ENCODE results near the gene FCHO1.
A peak's percentile ranks its signal among the peaks of the same experiment; 100 is the strongest.
"Not testable (repeated sequence)": the region's sequence is repeated elsewhere in the genome, so short reads cannot be mapped to it uniquely, and the experiment has no call there.

Gene FCHO1

DNA sequence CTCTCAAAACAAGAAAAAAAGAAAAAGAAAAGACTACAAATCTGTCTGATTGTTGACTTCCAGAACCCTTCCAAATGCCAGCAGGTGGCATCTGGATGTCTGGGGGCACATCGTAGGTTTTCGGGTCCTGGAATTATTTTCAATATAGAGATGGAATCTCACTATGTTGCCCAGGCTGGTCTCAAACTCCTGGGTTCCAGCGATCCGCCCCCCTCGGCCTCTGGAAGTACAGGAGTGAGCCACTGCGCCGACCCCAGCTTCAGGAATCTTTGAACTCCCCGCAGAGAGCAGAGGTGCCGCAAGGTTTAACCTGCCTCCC is 43.1 kb downstream of the FCHO1 start:
- DNase-seq (no peak), ATAC-seq (no peak)

DNA sequence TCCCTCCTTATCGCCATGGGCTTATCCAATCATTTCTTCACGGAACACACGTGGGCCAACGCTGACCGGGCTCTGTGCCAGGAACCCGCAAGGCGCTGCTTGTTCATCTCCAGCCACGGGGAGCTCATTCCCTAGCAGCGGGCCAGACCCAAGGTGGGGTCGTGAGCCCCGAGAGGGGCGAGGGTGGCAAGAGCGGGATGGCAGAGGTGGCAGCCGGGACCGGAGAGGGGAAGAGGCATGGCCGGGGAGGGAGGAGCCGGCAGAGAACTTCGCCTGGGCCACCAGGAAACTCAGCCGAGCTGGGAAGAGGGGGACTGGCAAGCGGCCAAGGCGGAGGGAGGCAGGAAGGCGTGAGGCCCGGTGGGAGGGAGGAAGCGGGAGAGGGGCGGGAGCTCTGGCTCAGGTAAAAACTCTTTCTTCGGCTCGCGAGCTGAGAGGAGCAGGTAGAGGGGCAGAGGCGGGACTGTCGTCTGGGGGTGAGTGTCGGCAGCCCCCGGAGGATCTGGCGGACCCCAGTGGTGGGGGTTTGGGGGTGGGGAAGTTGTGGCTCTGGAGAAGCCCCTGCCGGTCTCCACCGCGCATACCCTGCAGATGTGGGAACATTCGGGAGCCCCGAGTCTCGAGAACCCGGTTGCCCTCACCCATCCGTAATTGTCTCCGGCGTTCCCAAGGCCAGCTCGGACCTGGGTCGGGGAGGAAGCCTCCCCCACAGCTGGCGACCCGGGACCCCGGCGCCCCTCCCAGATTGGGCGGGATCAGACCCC is 43.6 kb downstream of the FCHO1 start, which contains the start of gene B3GNT3:
TSS of gene B3GNT3 (plus strand) at position 408 of the 764 bp plus-strand sequence. CDS start 12,670 bp downstream, outside the sequence.
- ATAC-seq, result no peak
- DNase-seq, result no peak

DNA sequence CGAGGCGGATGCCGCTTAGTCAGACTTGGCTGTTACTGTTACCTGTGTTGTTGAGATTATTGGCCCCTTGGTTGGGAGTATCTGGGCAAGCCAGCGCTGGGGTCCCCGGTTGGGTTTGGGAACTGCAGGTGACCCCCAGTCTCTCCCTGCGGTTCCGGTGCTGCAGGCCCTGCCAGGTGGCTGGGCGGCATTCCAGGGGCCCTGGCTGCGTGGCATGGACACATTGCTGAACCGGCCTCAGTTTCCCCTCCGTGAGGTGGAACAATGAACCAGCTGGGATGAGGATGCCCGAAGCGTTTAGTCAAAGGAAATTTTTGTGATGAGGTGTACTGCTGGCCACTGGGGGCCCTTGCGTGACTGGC is 44.2 kb downstream of the FCHO1 start:
- DNase-seq (no peak), ATAC-seq (no peak)

DNA sequence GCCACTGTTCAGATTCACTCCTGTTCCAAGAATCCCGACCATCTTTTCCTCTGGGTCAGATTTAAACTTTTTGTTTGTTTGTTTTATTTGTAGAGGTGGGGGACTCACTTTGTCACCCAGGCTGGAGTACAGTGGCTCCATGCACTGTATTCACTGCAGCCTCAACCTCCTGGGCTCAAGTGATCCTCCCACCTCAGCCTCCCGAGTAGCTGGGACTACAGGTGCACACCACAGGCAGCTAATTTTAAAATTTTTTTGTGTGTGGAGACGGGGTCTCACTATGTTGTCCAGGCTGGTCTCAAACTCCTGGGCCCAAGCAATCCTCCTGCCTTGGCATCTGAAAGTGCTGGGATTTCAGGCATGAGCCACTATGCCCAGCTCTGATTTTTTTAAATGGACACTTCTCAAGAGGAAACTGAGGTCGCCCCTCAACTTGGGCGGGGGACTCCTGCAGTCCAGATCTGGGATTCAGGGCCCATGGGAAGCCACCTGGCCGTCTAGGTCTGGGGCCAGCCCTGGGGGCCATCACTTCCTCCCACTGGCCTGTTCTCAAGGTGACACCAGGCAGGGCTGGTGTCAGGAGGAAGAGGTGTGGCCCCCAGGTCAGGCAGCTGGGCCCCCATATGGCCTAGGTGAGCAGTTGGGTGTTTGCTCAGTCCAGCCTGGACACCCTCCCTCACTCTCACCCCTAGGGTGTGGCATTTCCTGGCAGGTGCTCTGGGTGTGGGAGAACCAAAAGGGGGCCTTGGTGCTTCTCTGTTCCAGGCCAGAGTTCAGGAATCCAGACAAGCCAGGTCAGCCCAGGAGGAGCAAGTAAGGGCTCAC is 44.9 kb downstream of the FCHO1 start:
- ATAC-seq (no peak), DNase-seq (no peak)

DNA sequence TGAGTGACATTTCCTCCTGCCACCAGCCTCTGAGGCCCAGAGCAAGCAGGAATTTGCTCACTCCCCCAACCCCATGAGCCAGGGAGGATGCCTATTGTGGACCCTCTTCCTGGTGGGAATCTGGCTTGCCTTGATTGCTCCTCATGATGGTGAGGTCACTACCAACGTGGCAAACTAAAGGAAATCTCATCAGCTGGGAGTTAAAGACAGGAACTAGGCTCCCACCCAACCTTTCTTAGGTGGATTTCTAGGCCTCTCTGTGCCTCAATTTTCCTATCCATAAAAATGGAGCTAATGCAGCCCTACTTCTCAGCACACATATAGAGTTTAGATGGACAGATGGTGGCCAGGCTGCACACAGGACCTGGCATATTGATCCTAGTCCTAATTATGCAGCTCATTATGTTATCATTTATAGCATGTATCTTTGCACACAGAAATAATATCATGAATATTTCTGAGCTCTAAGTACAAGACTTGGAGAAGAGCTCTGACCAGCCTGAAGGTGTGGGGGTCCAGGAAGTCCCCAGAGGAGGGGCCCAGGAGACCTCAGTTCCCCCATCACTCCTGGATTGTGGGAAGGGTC is 45.7 kb downstream of the FCHO1 start:
- no peak for DNase-seq
- ATAC-seq, result no peak

DNA sequence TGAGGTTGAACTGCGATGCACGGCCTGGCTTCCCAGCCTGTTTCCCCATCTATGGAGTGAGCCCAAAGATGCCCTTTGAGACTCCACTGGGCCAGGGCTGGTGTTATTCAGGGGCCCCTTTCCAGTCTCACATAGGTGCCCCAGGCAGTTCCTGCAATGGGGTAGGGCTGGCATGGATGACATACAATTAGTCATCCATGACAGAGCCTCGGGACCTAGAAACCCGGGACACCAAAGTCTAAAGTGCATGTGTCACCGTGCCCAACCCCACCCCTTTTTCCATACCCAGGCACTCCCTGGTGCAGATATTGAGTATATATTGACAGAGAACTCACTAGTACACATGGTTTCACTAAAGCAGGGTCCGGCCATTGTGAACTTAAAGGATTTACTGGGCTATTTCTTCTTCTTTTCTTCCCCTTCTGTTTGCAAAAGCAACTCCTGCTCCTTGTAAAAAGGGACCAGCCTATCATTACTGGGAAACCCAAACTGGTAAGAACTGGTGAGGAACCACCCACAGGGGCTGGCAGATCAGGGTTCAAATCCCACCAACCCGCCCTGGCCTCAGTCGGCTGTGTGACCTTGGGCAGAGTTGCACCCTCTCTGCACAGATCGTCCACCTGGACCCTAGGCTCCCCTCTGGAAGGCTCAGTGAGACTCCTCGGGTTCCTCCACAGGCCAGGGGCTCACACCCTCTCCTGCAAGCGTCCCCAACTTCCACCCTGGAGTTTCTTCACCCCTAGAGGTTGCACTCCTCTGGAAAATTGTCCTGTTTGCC is 46.3 kb downstream of the FCHO1 start:
- peak; percentile 98 for ATAC-seq
- peak; percentile 75 for DNase-seq

DNA sequence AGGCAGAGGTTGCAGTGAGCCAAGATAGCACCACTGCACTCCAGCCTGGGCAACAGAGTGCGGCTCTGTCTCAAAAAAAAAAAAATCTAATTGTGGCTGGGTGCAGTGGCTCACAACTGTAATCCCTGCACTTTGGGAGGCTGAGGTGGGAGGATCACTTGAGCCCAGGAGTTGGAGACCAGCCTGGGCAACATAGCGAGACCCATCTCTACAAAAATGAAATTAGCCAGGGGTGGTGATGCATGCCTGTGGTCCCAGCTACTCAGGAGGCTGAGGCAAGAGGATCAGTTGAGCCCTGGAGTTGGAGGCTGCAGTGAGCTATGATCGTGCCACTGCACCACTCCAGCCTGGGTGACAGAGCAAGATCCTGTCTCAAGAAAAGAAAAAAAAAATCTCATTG is 47.3 kb downstream of the FCHO1 start:
- not testable (repeated sequence) for ATAC-seq, DNase-seq

DNA sequence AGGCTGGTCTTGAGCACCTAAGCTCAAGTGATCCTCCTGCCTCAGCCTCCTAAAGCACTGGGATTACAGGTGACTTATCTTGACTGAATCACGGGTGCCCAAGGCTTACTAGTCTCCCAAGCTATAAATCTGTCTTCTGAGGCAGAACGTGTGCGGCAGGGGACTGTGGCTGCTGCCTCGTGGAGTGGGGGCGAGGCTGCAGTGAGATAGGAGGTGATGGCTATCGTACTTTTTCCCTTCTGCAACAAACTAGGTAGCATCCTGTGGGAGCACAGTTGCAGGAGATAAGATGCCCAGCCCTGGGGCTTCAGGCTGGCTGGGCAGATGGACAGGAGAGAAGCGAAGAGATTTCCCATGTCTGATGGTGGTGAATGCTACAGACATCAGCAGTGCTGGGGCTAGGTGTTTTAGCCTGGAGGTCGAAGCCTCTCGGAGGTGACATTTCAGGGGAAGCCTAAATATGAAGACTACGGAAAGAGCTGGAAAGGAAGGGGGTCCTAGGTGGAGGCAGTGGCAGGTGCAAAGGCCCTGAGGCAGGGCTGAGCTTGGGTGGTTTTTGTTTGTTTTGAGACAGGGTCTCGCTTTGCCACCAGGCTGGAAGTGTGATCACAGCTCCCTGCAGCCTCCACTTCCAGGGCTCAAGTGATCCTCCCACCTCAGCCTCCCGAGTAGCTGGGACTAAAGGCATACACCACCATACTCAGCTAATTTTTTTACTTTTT is 51.0 kb downstream of the FCHO1 start:
- no peak for DNase-seq
- no peak for ATAC-seq

DNA sequence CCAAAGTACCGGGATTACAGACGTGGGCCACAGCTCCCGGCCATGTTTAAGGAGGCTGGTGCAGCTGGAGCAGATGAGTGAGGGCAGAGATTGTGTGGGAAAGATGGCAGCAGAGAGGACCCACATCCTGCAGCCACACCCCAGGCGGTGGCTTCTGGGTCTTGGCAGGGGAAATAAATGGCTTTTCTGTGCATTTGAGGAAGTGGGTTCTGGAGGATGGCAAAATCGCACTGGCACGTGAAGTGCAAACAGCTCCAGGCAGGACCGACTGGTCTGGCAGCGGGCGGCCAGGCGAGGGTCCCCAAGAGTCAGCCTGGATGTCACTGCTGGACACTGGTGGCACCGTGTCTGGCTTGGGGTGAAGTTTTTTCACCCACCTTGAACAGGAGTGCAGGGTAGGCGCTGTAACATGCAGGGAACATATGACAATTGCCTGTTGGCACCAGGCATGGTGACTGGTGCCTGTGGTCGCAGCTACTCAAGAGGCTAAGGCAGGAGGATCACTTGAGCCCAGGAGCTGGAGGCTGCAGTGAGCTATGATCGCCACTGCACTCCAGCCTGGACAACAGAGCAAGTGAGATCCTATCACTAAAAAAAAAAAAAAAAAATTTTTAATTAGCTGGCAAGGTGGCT is 52.1 kb downstream of the FCHO1 start:
- no peak for DNase-seq
- ATAC-seq, result no peak

DNA sequence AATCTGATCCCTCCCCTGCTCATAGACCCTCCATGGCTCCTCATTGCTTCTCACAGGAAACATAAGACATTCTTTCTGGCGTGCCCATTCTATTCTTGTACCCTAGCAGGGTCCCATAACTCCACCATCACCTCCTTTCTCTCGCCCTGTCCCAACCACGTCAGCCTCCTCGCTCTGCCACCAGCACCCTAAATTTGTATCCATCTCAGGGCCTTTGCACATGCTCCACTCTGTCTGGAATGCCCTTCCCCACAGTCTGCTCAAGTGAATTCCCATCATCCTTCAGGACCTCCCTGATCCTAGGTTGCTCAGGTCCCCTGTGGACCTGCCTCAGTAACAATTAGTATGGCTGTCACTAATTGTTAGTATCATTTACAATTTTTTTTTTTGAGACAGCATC is 54.1 kb downstream of the FCHO1 start:
- no peak for ATAC-seq
- no peak for DNase-seq

DNA sequence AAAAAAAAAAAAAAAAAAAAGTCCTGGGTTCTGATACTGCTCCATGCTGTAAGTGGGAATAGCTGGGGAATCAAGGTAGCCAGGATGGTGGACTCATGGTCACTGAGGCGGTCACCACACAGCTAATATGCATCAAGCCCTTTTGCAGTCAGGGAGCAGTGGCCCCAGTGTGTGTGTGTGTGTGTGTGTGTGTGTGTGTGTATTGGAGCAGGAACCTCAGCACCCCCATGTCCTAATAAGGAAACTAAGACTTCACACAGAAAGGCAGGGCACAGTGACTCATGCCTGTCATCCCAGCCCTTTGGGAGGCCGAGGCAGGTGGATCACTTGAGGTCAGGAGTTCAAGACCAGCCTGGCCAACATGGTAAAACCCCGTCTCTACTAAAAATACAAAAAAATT is 55.7 kb downstream of the FCHO1 start:
- DNase-seq (no peak), ATAC-seq (no peak)

DNA sequence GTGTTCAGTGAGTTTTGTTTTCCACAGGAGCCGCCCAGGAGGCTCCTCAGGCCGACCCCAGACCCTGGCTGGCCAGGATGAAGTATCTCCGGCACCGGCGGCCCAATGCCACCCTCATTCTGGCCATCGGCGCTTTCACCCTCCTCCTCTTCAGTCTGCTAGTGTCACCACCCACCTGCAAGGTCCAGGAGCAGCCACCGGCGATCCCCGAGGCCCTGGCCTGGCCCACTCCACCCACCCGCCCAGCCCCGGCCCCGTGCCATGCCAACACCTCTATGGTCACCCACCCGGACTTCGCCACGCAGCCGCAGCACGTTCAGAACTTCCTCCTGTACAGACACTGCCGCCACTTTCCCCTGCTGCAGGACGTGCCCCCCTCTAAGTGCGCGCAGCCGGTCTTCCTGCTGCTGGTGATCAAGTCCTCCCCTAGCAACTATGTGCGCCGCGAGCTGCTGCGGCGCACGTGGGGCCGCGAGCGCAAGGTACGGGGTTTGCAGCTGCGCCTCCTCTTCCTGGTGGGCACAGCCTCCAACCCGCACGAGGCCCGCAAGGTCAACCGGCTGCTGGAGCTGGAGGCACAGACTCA is 56.5 kb downstream of the FCHO1 start:
- DNase-seq (no peak), ATAC-seq (no peak)

DNA sequence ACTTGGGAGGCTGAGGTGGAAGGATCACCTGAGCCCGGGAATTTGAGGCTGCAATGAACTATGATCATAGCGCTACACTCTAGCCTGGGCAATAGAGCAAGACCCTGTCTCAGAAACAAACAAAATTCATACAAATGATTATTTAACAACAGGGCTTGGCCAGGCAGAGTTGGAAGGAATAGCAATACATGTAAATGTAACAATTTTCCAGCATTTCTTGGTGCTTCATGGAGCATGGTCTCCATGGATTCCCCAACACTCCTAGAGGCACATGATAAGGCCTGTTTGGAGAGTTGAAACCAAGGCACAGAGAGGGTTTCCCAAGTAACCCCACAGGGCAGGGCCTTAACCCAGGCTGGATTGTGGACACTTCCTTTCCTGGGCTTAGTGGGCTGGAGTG is 59.8 kb downstream of the FCHO1 start:
- DNase-seq (no peak), ATAC-seq (no peak)

DNA sequence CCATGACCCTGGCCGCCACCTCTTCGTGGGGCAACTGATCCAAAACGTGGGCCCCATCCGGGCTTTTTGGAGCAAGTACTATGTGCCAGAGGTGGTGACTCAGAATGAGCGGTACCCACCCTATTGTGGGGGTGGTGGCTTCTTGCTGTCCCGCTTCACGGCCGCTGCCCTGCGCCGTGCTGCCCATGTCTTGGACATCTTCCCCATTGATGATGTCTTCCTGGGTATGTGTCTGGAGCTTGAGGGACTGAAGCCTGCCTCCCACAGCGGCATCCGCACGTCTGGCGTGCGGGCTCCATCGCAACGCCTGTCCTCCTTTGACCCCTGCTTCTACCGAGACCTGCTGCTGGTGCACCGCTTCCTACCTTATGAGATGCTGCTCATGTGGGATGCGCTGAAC is 60.4 kb downstream of the FCHO1 start:
- ATAC-seq (no peak), DNase-seq (no peak)

DNA sequence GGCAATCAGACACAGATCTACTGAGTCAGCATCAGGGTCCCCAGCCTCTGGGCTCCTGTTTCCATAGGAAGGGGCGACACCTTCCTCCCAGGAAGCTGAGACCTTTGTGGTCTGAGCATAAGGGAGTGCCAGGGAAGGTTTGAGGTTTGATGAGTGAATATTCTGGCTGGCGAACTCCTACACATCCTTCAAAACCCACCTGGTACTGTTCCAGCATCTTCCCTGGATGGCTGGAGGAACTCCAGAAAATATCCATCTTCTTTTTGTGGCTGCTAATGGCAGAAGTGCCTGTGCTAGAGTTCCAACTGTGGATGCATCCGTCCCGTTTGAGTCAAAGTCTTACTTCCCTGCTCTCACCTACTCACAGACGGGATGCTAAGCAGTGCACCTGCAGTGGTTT is 60.8 kb downstream of the FCHO1 start:
- DNase-seq, result no peak
- ATAC-seq, result no peak

DNA sequence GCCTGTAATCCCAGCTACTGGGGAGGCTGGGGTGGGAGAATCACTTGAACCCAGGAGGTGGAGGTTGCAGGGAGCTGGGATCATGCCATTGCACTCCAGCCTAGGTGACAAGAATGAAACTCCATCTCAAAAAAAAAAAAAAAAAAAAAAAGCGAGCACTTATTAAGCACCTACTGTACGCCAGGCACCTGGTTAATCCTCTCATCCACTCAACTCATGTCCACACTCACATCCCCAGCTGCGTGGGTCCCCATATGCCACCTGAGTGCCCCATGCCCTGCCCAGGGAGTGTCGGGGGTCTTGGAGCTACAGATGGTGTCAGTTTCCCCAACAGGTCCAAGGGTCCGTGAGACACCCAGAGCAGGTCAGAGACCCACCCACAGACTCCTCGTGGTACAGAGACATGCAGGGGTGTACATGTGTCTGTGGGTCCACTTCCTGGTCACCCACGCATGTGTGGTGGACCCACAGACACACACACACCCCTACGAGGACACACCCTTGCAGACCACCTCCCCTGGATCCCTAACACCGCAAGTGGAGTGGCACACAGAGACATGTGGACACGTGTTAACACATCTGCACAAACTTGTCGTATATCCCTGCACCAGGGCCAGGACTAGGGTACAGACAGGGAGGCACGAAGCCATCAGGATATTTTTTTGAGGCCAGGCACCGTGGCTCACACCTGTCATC is 66.5 kb downstream of the FCHO1 start:
- ATAC-seq (no peak), DNase-seq (no peak)

DNA sequence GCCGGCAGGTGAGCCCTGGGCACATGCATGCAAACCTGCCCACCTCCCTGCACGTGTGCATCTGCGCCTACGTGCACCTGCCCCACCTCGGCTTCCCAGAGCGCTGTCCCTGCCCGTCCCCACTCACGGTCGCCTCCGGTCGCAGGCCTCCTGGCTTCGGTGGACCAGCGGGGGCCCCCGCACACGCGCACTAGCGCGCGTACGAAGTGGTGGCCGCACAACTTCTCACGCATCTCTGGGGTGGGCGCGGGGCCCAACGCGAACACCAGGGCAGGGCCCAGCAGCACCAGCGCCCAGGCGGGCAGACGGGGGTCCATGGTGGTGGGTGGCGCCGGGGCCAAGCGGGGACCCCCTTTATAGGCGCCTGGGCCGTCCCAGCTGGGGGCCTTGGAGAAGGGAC is 69.9 kb downstream of the FCHO1 start, which contains the start of gene INSL3:
TSS of gene INSL3 (minus strand) at position 330 of the 400 bp plus-strand sequence. CDS start at position 317, 13 bp downstream.
- peak; percentile 8 for ATAC-seq
- no peak for DNase-seq

DNA sequence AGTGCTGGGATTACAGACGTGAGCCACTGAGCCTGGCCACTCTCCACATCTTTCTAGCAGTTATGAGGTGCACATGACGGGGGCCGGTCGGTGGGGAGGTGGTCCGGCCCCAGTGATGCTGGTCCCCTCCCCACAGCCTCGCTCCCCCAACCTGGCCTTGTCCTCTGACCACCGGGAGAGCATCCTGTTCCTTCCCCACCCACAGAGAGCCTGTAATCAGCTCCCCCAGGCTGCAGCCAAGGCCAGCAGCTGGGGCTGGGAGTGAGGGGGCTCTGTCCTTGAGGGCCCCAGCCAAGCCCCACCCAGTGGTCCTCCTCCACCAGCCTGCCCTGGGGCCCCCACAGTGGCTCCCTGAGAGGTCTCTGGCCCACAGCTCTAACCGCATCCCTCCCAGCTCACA is 73.1 kb downstream of the FCHO1 start:
- ATAC-seq, result no peak
- no peak for DNase-seq

DNA sequence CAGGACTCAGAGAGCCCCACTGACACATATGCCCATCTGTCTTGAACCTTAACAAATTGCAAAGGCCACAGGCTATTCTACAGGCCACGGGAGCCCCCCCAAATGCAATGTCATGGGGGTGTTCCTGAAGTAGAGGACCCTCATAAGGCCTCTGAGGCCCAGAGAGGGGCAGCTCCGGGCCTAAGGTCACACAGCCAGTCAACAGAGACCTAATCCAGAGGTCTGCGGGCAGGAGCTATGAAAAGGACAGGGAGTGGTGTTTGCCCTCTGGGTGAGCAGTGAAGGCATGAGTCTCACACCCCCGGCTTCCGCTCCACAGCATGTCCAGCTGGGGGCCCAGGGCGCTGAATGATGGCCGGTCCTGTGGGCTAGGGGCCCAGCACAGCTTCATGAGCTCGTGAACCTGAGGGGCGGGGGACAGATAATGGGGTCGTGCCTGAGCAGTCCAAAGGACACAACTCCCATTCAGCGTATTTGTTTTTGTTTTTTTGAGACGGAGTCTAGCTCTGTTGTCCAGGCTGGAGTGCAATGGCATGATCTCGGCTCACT is 75.3 kb downstream of the FCHO1 start:
- ATAC-seq (no peak), DNase-seq (no peak)
